GM12878 (cell line): ENCODE results near the gene SWI5. TPM values are rescaled to one million over a fixed set of nuclear protein-coding genes. Genes with fewer than 3 reads are reported as not detected.

Source experiments
- BHLHE40 ChIP-seq, 2 experiments: fragments of 450-650 bp in 1 of 2; IDR thresholded peaks; 2 replicates each; pipeline ENCODE4 v1.6.1; 2011 to 2017; ENCODE audit warnings: low read depth in 2 of 2, borderline replicate concordance in 1 of 2, improper control_type of control experiment in 1 of 2, low read length in 1 of 2, mild to moderate bottlenecking in 1 of 2
- CREB1 ChIP-seq: IDR thresholded peaks from 2 replicates; pipeline ENCODE4 v1.6.1; 2012; ENCODE audit warnings: low read depth, mild to moderate bottlenecking, inconsistent platforms
- E4F1 ChIP-seq: fragments of 450-650 bp; IDR thresholded peaks from 2 replicates; pipeline ENCODE4 v1.6.1; 2018; ENCODE audit warnings: borderline replicate concordance, mild to moderate bottlenecking; ENCODE audit not compliant: partially characterized antibody
- EGR1 ChIP-seq, 2 experiments: IDR thresholded peaks; 1 replicate in 1 of 2; 2 replicates in 1 of 2; pipeline ENCODE4 v1.6.1; 2011 to 2012; ENCODE audit warnings: low read depth in 2 of 2, low read length in 2 of 2, borderline replicate concordance in 1 of 2, mild to moderate bottlenecking in 1 of 2, moderate library complexity in 1 of 2
- EP300 ChIP-seq, 2 experiments: fragments of 150-350 bp in 1 of 2; IDR thresholded peaks; 2 replicates each; pipeline ENCODE4 v1.6.1; 2011 to 2012; ENCODE audit warnings: low read depth in 2 of 2, low read length in 2 of 2, borderline replicate concordance in 1 of 2, improper control_type of control experiment in 1 of 2, inconsistent platforms in 1 of 2; ENCODE audit not compliant: control insufficient read depth in 1 of 2
- HSF1 ChIP-seq: fragments of 150-350 bp; IDR thresholded peaks from 2 replicates; pipeline ENCODE4 v1.6.1; 2014; ENCODE audit warnings: mild to moderate bottlenecking, low read depth, low read length
- IKZF1 ChIP-seq: fragments of 450-650 bp; conservative IDR thresholded peaks from 2 replicates; pipeline ENCODE4 v1.6.1; 2017; ENCODE audit warnings: antibody characterized with exemption, mild to moderate bottlenecking
- KLF5 ChIP-seq: fragments of 450-650 bp; IDR thresholded peaks from 2 replicates; pipeline ENCODE4 v1.6.1; 2014; ENCODE audit warnings: mild to moderate bottlenecking; ENCODE audit not compliant: partially characterized antibody
- LARP7 ChIP-seq: fragments of 450-650 bp; IDR thresholded peaks from 2 replicates; pipeline ENCODE4 v1.6.1; 2017; ENCODE audit warnings: mild to moderate bottlenecking
- MEF2B ChIP-seq: fragments of 450-650 bp; IDR thresholded peaks from 2 replicates; pipeline ENCODE4 v1.6.1; 2018; ENCODE audit warnings: mild to moderate bottlenecking, moderate library complexity; ENCODE audit not compliant: partially characterized antibody, poor library complexity, severe bottlenecking
- MXI1 ChIP-seq: fragments of 150-350 bp; IDR thresholded peaks from 2 replicates; pipeline ENCODE4 v1.6.1; 2011; ENCODE audit warnings: low read depth, mild to moderate bottlenecking, inconsistent platforms, low read length, improper control_type of control experiment
- POLR2AphosphoS5 ChIP-seq: IDR thresholded peaks from 2 replicates; pipeline ENCODE4 v1.6.1; 2011; ENCODE audit warnings: mild to moderate bottlenecking, low read length, inconsistent platforms
- RB1 ChIP-seq: fragments of 450-650 bp; formaldehyde crosslinking; IDR thresholded peaks from 2 replicates; pipeline ENCODE4 v1.6.1; 2017; ENCODE audit warnings: mild to moderate bottlenecking, borderline replicate concordance
- RBBP5 ChIP-seq: fragments of 200-600 bp; sonication (generic); conservative IDR thresholded peaks from 2 replicates; pipeline ENCODE4 v1.6.1; 2016
- RELB ChIP-seq: fragments of 450-650 bp; IDR thresholded peaks from 2 replicates; pipeline ENCODE4 v1.6.1; 2017; ENCODE audit warnings: low read depth, mild to moderate bottlenecking, moderate library complexity
- STAT3 ChIP-seq: IDR thresholded peaks from 2 replicates; pipeline ENCODE4 v1.6.1; 2011; ENCODE audit warnings: low read depth, low read length, improper control_type of control experiment
- TAF1 ChIP-seq: IDR thresholded peaks from 2 replicates; pipeline ENCODE4 v1.6.1; 2011; ENCODE audit warnings: mild to moderate bottlenecking, low read depth, low read length, borderline replicate concordance
- WRNIP1 ChIP-seq: IDR thresholded peaks from 2 replicates; pipeline ENCODE4 v1.6.1; 2011; ENCODE audit warnings: low read depth, low read length, improper control_type of control experiment, borderline replicate concordance
- ZBTB33 ChIP-seq: fragments of 450-650 bp; IDR thresholded peaks from 2 replicates; pipeline ENCODE4 v1.6.1; 2017; ENCODE audit warnings: mild to moderate bottlenecking
- polyA plus RNA-seq, 11 experiments: library from polyadenylated mRNA; depleted of rRNA in 4 of 11; unstranded in 6 of 11; stranded (reverse) in 5 of 11; fragments of >200 nt; fragmentation: Nextera tagmentation in 4 of 11; fragmentation: Illumina TruSeq in 1 of 11; extraction: Ambion mirVana in 4 of 11; extraction: Trizol in 1 of 11; gene quantifications; 1 replicate in 1 of 11; 2 replicates in 10 of 11; pipeline versions ENCODE4 v1.2.1 to v1.2.3, GENCODE V29; 2011 to 2016; ENCODE audit warnings: inconsistent platforms in 2 of 11, missing spikeins in 2 of 11, low read depth in 1 of 11
- total RNA-seq, 4 experiments: library from RNA; depleted of rRNA in 3 of 4; stranded (reverse); fragments of >200 nt in 3 of 4; fragmentation: Illumina TruSeq in 1 of 4; extraction: Trizol in 1 of 4; gene quantifications; 2 replicates each; pipeline versions ENCODE4 v1.2.1 to v1.2.3, GENCODE V29; 2013 to 2021

The SWI5 gene
- total and polyA plus RNA-seq, 10 of the 15 experiments (the other 5 are each of a cell fraction or from before 2014, with no cell fraction given), result 13.3 to 36.2 (median 18.1) TPM

- TF ChIP-seq E4F1 (peak; percentile 79), MXI1 (peak; percentile 100), HSF1 (no peak), KLF5 (peak; percentile 80), RBBP5 (no peak), RELB (peak; percentile 99), ZBTB33 (no peak), MEF2B (peak; percentile 34), EGR1 (IDR thresholded peaks at IDR 0.05; ENCODE audit: borderline replicate concordance in 1 of 2, low read depth in 2 of 2, low read length in 2 of 2) (peak; percentile 72 to 79; a peak in 2 of 3 replicates), TAF1 (peak; percentile 69; the same call in 1 of the 2 replicates), RB1 (peak; percentile 95; the same call in 1 of the 2 replicates), LARP7 (peak; percentile 78), CREB1 (peak; percentile 83), IKZF1 (peak; percentile 96), BHLHE40 (IDR thresholded peaks at IDR 0.05; ENCODE audit: borderline replicate concordance in 1 of 2, low read depth in 2 of 2, low read length in 1 of 2) (peak in 1 of 2 experiments; percentile 42; a peak in 1 of 4 replicates), WRNIP1 (peak; percentile 97; the same call in 1 of the 2 replicates), EP300 (IDR thresholded peaks at IDR 0.05; ENCODE audit: borderline replicate concordance in 1 of 2, control insufficient read depth in 1 of 2, low read depth in 2 of 2, low read length in 2 of 2) (no peak), POLR2AphosphoS5 (peak; percentile 81; the same call in 1 of the 2 replicates), STAT3 (no peak)
Measured at GRCh38 chr9:128322404-128323211, 46.5 kb downstream of the SWI5 start, which contains the start of the genes COQ4 and TRUB2 (continued).
